Measurements from ENCODE around the gene ALKAL2. TPM values are rescaled to one million over a fixed set of nuclear protein-coding genes. Genes with fewer than 3 reads are reported as not detected.

Gene ALKAL2
- total RNA-seq, 4 donors from 2014 or later: 3.3 to 82.6 (median 19.0) TPM

GRCh38 chr2:290090-290722 is 2.3 kb upstream of the ALKAL2 start:
- no peaks in the 10 kb centered on the region for H3K36me3 ChIP-seq
- peak overlapping the region; percentile 32 to 73 for H3K4me3 ChIP-seq
- TF ChIP-seq POLR2A (IDR thresholded peaks at IDR 0.05) (no peak), CTCF (IDR thresholded peaks at IDR 0.05) (peak; percentile 77 to 80 (median 80))
- no peaks in the 10 kb centered on the region for H3K9me3 ChIP-seq
- DNase-seq: peak; percentile 81 to 85
- intact Hi-C loops (cut with DNase I; ENCODE audit: low total_unique reads): no loop called here
- peak overlapping the region; percentile 73 to 95 for H3K27ac ChIP-seq
- H3K4me1 ChIP-seq: peaks cover 0 to 12% of the 10 kb centered on the region in 2 donors
- no peaks in the 10 kb centered on the region for H3K27me3 ChIP-seq

DNA sequence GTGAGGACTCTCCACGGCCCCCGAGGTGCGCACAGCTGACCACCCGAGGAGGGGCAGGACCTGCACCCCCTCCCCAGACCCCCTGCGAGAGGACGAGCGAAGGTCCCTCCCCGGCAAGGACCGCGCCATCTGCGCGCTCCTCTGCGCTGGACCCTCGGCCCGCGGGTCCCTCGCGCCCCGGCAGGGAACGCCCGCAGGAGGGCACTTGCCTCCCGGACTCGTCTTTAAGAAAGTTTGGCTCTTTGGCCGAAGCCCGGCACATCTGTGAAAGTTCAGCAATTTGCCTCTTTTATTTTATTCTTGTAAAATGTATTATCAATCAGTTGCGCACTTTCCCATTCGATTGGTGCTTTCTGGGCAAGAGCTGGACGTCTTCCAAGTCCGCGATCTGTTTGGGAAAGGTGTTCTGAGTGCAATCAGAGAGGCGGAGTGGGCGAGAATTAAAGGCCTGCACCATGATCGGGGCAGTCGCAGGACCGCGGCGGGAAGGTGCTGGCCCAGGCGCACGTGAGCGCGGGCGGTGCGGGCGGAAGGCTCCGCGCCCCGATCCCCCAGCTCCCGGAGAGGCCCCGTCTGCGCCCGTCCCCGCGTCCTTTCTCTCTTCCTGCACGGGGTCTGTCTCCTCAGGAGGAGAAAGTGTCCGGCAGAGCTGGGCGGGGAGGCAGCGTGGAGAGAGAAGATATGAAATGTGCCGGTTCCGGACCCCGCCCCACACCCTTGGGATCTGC is 1.6 kb upstream of the ALKAL2 start:
- Histone ChIP-seq H3K9me3 (no peaks in the 10 kb centered on the region), H3K4me3 (peak overlapping the region; percentile 32 to 73), H3K4me1 (peaks cover 0 to 12% of the 10 kb centered on the region in 2 donors), H3K27me3 (no peaks in the 10 kb centered on the region), H3K36me3 (no peaks in the 10 kb centered on the region), H3K27ac (peak overlapping the region; percentile 73 to 95)
- intact Hi-C loops (cut with DNase I; ENCODE audit: low total_unique reads): no loop called here
- peak; percentile 46 to 57 for DNase-seq
- no peak for TF ChIP-seq CTCF (IDR thresholded peaks at IDR 0.05)
- TF ChIP-seq POLR2A (IDR thresholded peaks at IDR 0.05): no peak

DNA sequence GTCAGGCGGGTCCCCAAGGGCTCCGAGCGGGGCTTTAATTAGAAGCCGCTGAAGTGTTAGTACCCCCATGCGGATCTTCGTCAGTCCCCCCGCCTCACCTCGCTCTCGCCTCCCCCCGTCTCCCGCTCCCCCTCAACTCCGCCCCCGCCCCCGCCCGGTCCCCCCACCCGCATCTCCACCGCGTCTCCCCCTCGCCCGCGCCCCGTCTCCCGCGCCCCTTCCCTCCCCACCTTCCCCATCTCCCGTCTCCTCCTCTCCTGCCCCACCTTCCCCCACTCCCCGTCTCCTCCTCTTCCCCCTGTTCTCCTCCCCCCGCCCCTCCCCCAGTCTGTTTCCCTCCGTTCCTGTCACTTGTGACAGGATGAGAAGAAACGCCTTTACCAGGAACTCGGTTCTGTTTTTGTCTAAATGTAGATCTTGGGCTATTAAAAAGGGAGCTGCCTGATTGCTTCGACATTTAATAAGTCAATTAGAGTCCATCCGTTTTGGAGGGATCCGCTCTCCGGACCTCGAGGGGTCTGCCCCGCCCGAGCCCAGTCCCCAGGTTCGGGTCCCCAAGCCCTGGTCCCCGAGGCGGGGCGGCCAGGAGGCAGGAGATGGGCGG is 969 bp upstream of the ALKAL2 start:
- DNase-seq: peak; percentile 43 to 85
- intact Hi-C loops (cut with DNase I; ENCODE audit: low total_unique reads): no loop called here

GRCh38 chr2:287471-287885 is 413 bp downstream of the ALKAL2 start:
- TF ChIP-seq POLR2A (IDR thresholded peaks at IDR 0.05) (no peak), CTCF (IDR thresholded peaks at IDR 0.05) (no peak)
- no peaks in the 10 kb centered on the region for H3K36me3 ChIP-seq
- no peaks in the 10 kb centered on the region for H3K27me3 ChIP-seq
- H3K4me3 ChIP-seq: peak overlapping the region; percentile 21 to 73
- H3K9me3 ChIP-seq: no peaks in the 10 kb centered on the region
- peak; percentile 45 to 50 for DNase-seq
- intact Hi-C loops (cut with DNase I; ENCODE audit: low total_unique reads): no loop called here
- H3K4me1 ChIP-seq: peaks cover 0 to 12% of the 10 kb centered on the region in 2 donors
- H3K27ac ChIP-seq: peak overlapping the region; percentile 45 to 95

More for the DNA sequence above, 969 bp upstream of the ALKAL2 start:
- Histone ChIP-seq H3K36me3 (no peaks in the 10 kb centered on the region), H3K9me3 (no peaks in the 10 kb centered on the region), H3K4me3 (peak overlapping the region; percentile 32 to 73), H3K27ac (peak overlapping the region; percentile 73 to 95), H3K4me1 (peaks cover 0 to 12% of the 10 kb centered on the region in 2 donors), H3K27me3 (no peaks in the 10 kb centered on the region)
- TF ChIP-seq POLR2A (IDR thresholded peaks at IDR 0.05) (no peak), CTCF (IDR thresholded peaks at IDR 0.05) (no peak)
